PC-9 (cell line): ENCODE results near the gene SEPTIN11.

Experiments used
- CTCF ChIP-seq: fragments of 200-600 bp; sonication (generic); conservative IDR thresholded peaks from 2 replicates; pipeline ENCODE4 v1.6.1; 2017; ENCODE audit warnings: mixed run types, antibody characterized with exemption, mild to moderate bottlenecking, moderate library complexity
- EZH2 ChIP-seq: fragments of 200-600 bp; sonication (generic); IDR thresholded peaks from 2 replicates; pipeline ENCODE4 v1.8.0; 2017; ENCODE audit warnings: antibody characterized with exemption, low read depth

- TF ChIP-seq EZH2 (no peak), CTCF (no peak)
Observed at GRCh38 chr4:76954489-76954888, 4.9 kb downstream of the SEPTIN11 start.
